Mammary epithelial cell (primary cell): ENCODE measurements around the gene SPATA45.

Source experiments
- CTCF ChIP-seq, 2 donors: IDR thresholded peaks in 1 of 2; conservative IDR thresholded peaks in 1 of 2; 2 replicates each; pipeline ENCODE4 v1.5.1; 2011 to 2012; ENCODE audit warnings: inconsistent platforms in 2 of 2, low read length in 2 of 2, mild to moderate bottlenecking in 2 of 2, control low read depth in 1 of 2, low read depth in 1 of 2; ENCODE audit not compliant: insufficient read depth in 1 of 2; ENCODE audit errors: extremely low read depth in 1 of 2
- EZH2 ChIP-seq: IDR thresholded peaks from 2 replicates; pipeline ENCODE4 v1.6.1; 2012; ENCODE audit warnings: low read length, inconsistent platforms, borderline replicate concordance

DNA sequence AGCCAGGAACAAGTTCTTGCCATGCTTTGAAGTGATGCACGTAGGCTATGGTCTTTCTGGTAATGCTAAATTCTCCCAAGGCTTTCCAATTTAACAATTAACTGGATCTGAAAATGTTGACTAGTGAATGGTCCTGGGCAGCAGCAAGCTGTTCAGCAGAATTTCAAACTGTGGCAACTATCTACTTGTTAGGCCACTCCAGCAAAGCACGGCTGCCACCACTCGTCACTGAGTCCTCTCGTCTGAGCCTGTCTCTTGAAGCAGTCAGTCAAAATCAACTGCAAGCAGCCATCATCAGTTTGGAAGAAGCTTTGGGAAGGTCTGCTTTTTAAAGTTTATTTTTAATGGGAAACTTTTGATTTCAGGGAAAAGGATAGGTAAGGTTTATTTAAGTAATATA lies 16.8 kb upstream of the SPATA45 start:
- no peak for TF ChIP-seq CTCF (conservative IDR thresholded peaks at IDR 0.05 in 1 of 2, IDR thresholded peaks at IDR 0.05 in 1 of 2; ENCODE audit: extremely low read depth in 1 of 2, insufficient read depth in 1 of 2, low read depth in 1 of 2, low read length in 2 of 2)
- no peak for TF ChIP-seq EZH2
